Epithelial cell of esophagus (primary cell): ENCODE data around the gene ALOX15.

Experiments
- DNase-seq: peaks from one replicate; pipeline ENCODE4 v3.0.0; 2010; ENCODE audit warnings: low read depth
- H3K4me3 ChIP-seq: 2 replicates; pipeline ENCODE4 v1.5.1; 2011; ENCODE audit warnings: mild to moderate bottlenecking, low read length, control low read depth
- CTCF ChIP-seq: IDR thresholded peaks from 2 replicates; pipeline ENCODE4 v1.5.1; 2011; ENCODE audit warnings: low read depth, mild to moderate bottlenecking, low read length, control low read depth, inconsistent platforms; ENCODE audit not compliant: insufficient read depth; ENCODE audit errors: missing control alignments

The ALOX15 gene

DNA sequence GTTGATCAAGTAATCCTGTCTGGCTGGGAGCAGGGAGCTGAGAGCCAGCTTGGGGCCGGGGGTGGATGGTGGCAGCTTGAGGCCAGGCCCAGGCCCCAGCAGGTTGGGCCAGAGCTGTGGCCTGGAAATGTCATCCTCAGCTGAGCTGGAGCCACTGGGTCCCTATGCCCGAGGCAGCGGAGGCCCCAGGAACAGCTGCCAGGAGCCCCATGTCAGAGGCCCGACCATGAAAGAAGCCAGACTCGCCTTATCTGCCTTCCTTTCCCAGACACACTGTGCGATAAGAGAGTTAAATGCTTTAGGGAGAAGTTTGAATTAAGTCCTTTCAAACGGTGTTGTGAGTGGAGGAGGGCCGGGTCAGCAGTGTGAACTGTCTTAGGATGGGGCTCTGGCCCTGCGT lies 53.7 kb downstream of the ALOX15 start:
- no peak for DNase-seq
- no peak for TF ChIP-seq CTCF
- no peak overlapping the region for H3K4me3 ChIP-seq

DNA sequence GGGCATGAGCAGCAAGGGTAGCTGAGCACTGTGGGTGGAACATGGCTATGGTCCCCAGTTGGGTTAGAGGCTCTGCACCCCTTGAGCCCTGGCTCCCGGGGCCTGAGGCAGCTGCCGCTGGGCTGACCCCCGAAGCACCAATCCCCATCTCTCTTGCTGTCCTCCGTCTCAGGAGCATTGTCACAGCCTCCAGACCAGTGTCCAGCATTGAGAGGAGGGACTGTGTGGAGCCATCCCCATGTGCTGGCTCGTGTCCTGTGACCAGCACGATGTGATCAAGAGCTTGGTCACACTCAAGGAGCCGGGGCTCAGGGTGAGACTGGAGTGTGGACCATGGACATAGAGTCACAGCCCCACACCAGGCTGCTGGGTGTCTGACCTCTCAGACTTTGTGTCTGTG lies 54.3 kb downstream of the ALOX15 start:
- DNase-seq: no peak

GRCh38 chr17:4586043-4586442 lies 55.4 kb downstream of the ALOX15 start:
- TF ChIP-seq CTCF: no peak
- DNase-seq: no peak
- H3K4me3 ChIP-seq: no peak overlapping the region

More for the DNA sequence above, 54.3 kb downstream of the ALOX15 start:
- TF ChIP-seq CTCF: no peak
- no peak overlapping the region for H3K4me3 ChIP-seq

DNA sequence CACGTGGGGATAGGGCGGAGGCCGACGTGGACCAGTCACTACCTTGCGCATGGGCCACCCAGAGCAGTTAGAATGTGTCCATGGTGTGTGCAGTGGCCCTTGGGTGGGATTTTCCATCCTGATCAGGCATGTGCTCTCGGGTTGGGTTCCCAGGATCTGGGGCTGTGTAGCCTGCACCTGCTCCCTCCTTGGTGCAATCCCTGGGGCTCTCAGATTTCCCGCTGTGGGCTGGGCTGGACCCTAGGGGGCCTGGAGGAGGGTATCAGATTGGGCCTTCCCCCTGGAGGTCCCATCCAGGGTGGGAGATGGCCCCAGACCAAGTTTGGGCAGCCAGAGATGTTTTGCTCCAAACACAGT lies 55.9 kb downstream of the ALOX15 start:
- TF ChIP-seq CTCF: no peak
- H3K4me3 ChIP-seq: no peak overlapping the region
- DNase-seq: no peak

DNA sequence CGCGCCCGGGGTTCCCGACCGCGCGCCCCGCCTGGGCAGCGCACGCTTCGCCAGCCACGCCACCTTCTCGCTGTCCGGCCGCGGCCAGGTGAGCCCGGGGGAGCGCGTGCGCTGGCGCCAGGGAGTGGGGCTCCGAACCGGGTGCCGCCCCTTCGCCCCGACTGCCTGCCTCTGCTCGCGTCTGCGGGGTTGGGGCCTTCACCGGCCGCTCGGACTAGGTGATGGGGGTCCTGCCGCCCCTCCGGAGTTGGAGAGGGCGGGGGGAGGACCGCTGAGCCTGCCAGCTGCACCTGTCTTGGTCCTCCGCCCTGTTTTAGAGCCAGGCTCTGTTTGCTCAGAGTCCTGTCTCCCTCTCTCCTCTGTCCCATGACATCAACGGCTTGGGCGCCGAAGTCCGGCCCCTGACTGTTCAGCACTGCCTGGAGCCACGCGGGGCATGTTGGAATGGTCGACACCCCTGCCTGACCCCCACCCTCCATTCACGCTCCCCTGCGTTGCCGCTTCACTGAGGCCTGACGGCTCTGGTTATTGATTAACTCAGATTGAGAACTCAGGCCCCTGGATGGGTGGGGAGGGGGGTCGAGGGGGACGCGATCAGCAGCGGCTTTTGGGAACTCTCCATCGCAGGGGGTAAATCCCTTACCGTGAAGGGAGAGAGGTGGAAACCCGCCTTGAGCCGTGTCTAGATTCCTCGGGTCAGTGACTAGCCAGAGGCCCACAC lies 56.4 kb downstream of the ALOX15 start:
- no peak for DNase-seq
- H3K4me3 ChIP-seq: no peak overlapping the region
- TF ChIP-seq CTCF: no peak

GRCh38 chr17:4584101-4584916 lies 57.2 kb downstream of the ALOX15 start, which contains the start of gene SMTNL2:
Gene SMTNL2 (plus strand): TSS chr17:4584529. CDS start chr17:4584606, 77 bp downstream.
- no peak within 1 kb of the TSS for H3K4me3 ChIP-seq
- TF ChIP-seq CTCF: no peak
- no peak for DNase-seq

- DNase-seq: no peak
- no peak for TF ChIP-seq CTCF
- H3K4me3 ChIP-seq: no peak overlapping the region
These were observed 57.7 kb downstream of the ALOX15 start for GRCh38 chr17:4583782-4584100.
